Parathyroid adenoma (tissue), 2 donors: ENCODE data around the gene CTBP1.
A peak's percentile ranks its signal among the peaks of the same experiment; 100 is the strongest.

ENCODE experiments used
- H2AFZ ChIP-seq: fragments of 300-600 bp; sonication (generic); one replicate; pipeline ENCODE4 v1.7.0; 2017; ENCODE audit warnings: antibody characterized with exemption, mild to moderate bottlenecking
- H3K27ac ChIP-seq: fragments of 300-600 bp; sonication (generic); one replicate; pipeline ENCODE4 v1.7.0; 2017
- H3K27me3 ChIP-seq: fragments of 300-600 bp; sonication (generic); one replicate; pipeline ENCODE4 v1.7.0; 2017; ENCODE audit warnings: low read length; ENCODE audit not compliant: control insufficient read depth, insufficient read depth
- H3K36me3 ChIP-seq: fragments of 300-600 bp; sonication (generic); one replicate; pipeline ENCODE4 v1.7.0; 2017; ENCODE audit warnings: low read length; ENCODE audit not compliant: control insufficient read depth, insufficient read depth
- H3K4me1 ChIP-seq: fragments of 300-600 bp; sonication (generic); one replicate; pipeline ENCODE4 v1.7.0; 2017; ENCODE audit warnings: control low read depth
- H3K4me2 ChIP-seq: fragments of 300-600 bp; sonication (generic); one replicate; pipeline ENCODE4 v1.7.0; 2017; ENCODE audit warnings: low read length
- H3K4me3 ChIP-seq: fragments of 300-600 bp; sonication (generic); one replicate; pipeline ENCODE4 v1.7.0; 2017; ENCODE audit warnings: low read depth, low read length
- H3K79me2 ChIP-seq: fragments of 300-600 bp; sonication (generic); one replicate; pipeline ENCODE4 v1.7.0; 2017; ENCODE audit warnings: control low read depth
- H3K9ac ChIP-seq: fragments of 300-600 bp; sonication (generic); one replicate; pipeline ENCODE4 v1.7.0; 2017; ENCODE audit warnings: mild to moderate bottlenecking
- H3K9me3 ChIP-seq: fragments of 300-600 bp; sonication (generic); one replicate; pipeline ENCODE4 v1.7.0; 2017; ENCODE audit warnings: low read length; ENCODE audit not compliant: control insufficient read depth
- CTCF ChIP-seq: fragments of 300-600 bp; sonication (generic); IDR thresholded peaks from one replicate; pipeline ENCODE4 v1.7.0; 2017; ENCODE audit warnings: antibody characterized with exemption, mild to moderate bottlenecking
- donor health status: primary hyperparathyroidism.

The CTBP1 gene

GRCh38 chr4:1290165-1290977 lies 41.4 kb upstream of the CTBP1 start:
- peak overlapping the region; percentile 91 for H3K4me2 ChIP-seq
- H3K27me3 ChIP-seq = no peaks in the 10 kb centered on the region
- no peaks in the 10 kb centered on the region for H3K9me3 ChIP-seq
- TF ChIP-seq CTCF = no peak
- H3K4me3 ChIP-seq = peak overlapping the region; percentile 91
- peak overlapping the region; percentile 76 for H3K27ac ChIP-seq
- H3K4me1 ChIP-seq = peaks cover 3% of the 10 kb centered on the region
- no peaks in the 10 kb centered on the region for H3K36me3 ChIP-seq
- peaks cover 30% of the 10 kb centered on the region for H3K79me2 ChIP-seq
- peak overlapping the region; percentile 37 for H3K9ac ChIP-seq
- H2AFZ ChIP-seq = no peak overlapping the region

GRCh38 chr4:1289207-1290164 lies 40.6 kb upstream of the CTBP1 start, which contains the start of gene MAEA:
Gene MAEA, plus strand, starts transcription at chr4:1289891. Its CDS starts 23 bp downstream, at chr4:1289914.
- peak within 1 kb of the TSS; percentile 76 for H3K27ac ChIP-seq
- no peak for TF ChIP-seq CTCF
- H3K9me3 ChIP-seq = no peaks in the 10 kb centered on the region

GRCh38 chr4:1288786-1289185 lies 39.9 kb upstream of the CTBP1 start:
- H3K27ac ChIP-seq = no peak overlapping the region
- peaks cover 17% of the 10 kb centered on the region for H3K79me2 ChIP-seq
- H3K4me2 ChIP-seq = peak overlapping the region; percentile 61
- H3K9me3 ChIP-seq = no peaks in the 10 kb centered on the region
- H3K9ac ChIP-seq = no peak overlapping the region
- H3K27me3 ChIP-seq = no peaks in the 10 kb centered on the region
- peak overlapping the region; percentile 91 for H3K4me3 ChIP-seq
- no peaks in the 10 kb centered on the region for H3K36me3 ChIP-seq
- H2AFZ ChIP-seq = no peak overlapping the region
- TF ChIP-seq CTCF = no peak
- peaks cover 3% of the 10 kb centered on the region for H3K4me1 ChIP-seq

More at GRCh38 chr4:1289207-1290164, 40.6 kb upstream of the CTBP1 start, which contains the start of gene MAEA:
- Histone ChIP-seq H3K4me2 (peak within 1 kb of the TSS; percentile 91), H3K4me3 (peak within 1 kb of the TSS; percentile 91), H3K4me1 (peaks cover 3% of the 10 kb centered on the region), H3K9ac (peak within 1 kb of the TSS; percentile 37), H3K36me3 (no peaks in the 10 kb centered on the region), H3K27me3 (no peaks in the 10 kb centered on the region), H2AFZ (peak within 1 kb of the TSS; percentile 72), H3K79me2 (peaks cover 24% of the 10 kb centered on the region)

GRCh38 chr4:1285790-1286553 lies 37.0 kb upstream of the CTBP1 start:
- no peak for TF ChIP-seq CTCF
- no peaks in the 10 kb centered on the region for H3K27me3 ChIP-seq
- no peaks in the 10 kb centered on the region for H3K36me3 ChIP-seq
- H2AFZ ChIP-seq = no peak overlapping the region
- no peak overlapping the region for H3K4me3 ChIP-seq
- no peak overlapping the region for H3K4me2 ChIP-seq
- H3K4me1 ChIP-seq = peaks cover under 1% of the 10 kb centered on the region
- H3K9ac ChIP-seq = no peak overlapping the region
- peaks cover 4% of the 10 kb centered on the region for H3K79me2 ChIP-seq
- H3K27ac ChIP-seq = no peak overlapping the region
- H3K9me3 ChIP-seq = no peaks in the 10 kb centered on the region
